Measurements from ENCODE around the gene OPCML.

DNA sequence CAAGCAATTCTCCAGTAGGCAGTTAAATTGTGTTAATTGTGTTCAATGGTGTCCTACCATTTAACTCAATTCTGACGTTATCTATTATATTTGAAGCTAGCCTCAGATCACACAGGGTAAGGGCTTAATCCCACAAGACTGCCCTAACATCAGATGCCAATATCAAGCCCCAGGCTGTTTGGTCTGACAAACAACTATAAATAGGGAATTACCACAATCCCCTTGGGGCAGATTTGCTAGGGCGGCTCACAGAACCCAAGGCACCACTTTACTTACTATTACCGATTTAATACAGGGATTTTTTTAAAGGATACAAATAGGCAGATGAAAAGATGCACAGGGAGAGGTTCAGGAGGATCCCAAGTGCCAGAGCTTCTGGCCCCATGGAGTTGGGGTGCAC is 678.4 kb downstream of the OPCML start:
- TF ChIP-seq, protein P1, sequence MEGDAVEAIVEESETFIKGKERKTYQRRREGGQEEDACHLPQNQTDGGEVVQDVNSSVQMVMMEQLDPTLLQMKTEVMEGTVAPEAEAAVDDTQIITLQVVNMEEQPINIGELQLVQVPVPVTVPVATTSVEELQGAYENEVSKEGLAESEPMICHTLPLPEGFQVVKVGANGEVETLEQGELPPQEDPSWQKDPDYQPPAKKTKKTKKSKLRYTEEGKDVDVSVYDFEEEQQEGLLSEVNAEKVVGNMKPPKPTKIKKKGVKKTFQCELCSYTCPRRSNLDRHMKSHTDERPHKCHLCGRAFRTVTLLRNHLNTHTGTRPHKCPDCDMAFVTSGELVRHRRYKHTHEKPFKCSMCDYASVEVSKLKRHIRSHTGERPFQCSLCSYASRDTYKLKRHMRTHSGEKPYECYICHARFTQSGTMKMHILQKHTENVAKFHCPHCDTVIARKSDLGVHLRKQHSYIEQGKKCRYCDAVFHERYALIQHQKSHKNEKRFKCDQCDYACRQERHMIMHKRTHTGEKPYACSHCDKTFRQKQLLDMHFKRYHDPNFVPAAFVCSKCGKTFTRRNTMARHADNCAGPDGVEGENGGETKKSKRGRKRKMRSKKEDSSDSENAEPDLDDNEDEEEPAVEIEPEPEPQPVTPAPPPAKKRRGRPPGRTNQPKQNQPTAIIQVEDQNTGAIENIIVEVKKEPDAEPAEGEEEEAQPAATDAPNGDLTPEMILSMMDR (IDR thresholded peaks at IDR 0.05): no peak
- no peak for TF ChIP-seq POLR2A (IDR thresholded peaks at IDR 0.05)

All from lower leg skin (tissue), 3 donors.